MCF 10A (cell line): ENCODE data around the gene SLC16A6. TPM values are rescaled to one million over a fixed set of nuclear protein-coding genes. Genes with fewer than 3 reads are reported as not detected.

Experiments used
- BruUV-seq: library from RNA; stranded (reverse); fragments of 400-500 nt; replicated peaks from 2 replicates; lab custom pipeline; 2021; lab: Mats Ljungman, UMichigan
- CTCF ChIA-PET: fragments of 300-600 bp; sonication (Branson Sonifier 250); formaldehyde crosslinking; extraction: SDS; loops from one replicate; lab custom pipeline; 2021; ENCODE audit warnings: antibody characterized with exemption, inconsistent platforms; lab: Yijun Ruan, JAX
- POLR2A ChIA-PET: fragments of 300-600, 350-650 bp; sonication (Branson Sonifier 250); formaldehyde crosslinking; extraction: SDS; loops from one replicate; lab custom pipeline; 2020; ENCODE audit warnings: antibody characterized with exemption, inconsistent platforms; lab: Yijun Ruan, JAX
- DNase-seq: peaks from one replicate; pipeline ENCODE4 v3.0.0-alpha.2; 2018; ENCODE audit not compliant: unreplicated experiment
- H3K27ac Mint-ChIP-seq: one replicate; pipeline ENCODE4 v1.8.0; 2022; ENCODE audit warnings: mild to moderate bottlenecking, low read depth, mixed read lengths; ENCODE audit not compliant: unreplicated experiment
- H3K27me3 Mint-ChIP-seq: one replicate; pipeline ENCODE4 v1.8.0; 2022; ENCODE audit warnings: mixed read lengths; ENCODE audit not compliant: insufficient read depth, unreplicated experiment
- H3K36me3 Mint-ChIP-seq: one replicate; pipeline ENCODE4 v1.8.0; 2022; ENCODE audit warnings: mild to moderate bottlenecking, moderate library complexity, mixed read lengths; ENCODE audit not compliant: insufficient read depth, unreplicated experiment
- H3K4me1 Mint-ChIP-seq: one replicate; pipeline ENCODE4 v1.8.0; 2022; ENCODE audit warnings: mixed read lengths; ENCODE audit not compliant: insufficient read depth, unreplicated experiment
- H3K4me3 Mint-ChIP-seq: one replicate; pipeline ENCODE4 v1.8.0; 2022; ENCODE audit warnings: mild to moderate bottlenecking, moderate library complexity, mixed read lengths; ENCODE audit not compliant: unreplicated experiment
- H3K9me3 Mint-ChIP-seq: one replicate; pipeline ENCODE4 v1.8.0; 2022; ENCODE audit warnings: mixed read lengths; ENCODE audit not compliant: unreplicated experiment
- intact Hi-C: fragments of 100-400 bp; cut with micrococcal nuclease; formaldehyde crosslinking; loops from 2 replicates; pipeline ENCODE4 v1.14.1; 2022
- total RNA-seq: library from RNA; stranded (reverse); gene quantifications from 2 replicates; pipeline ENCODE4 v1.2.3, GENCODE V29; 2022
- TF ChIP-seq, protein P1 (sequence below): fragments of 200-600 bp; IDR thresholded peaks from one replicate; pipeline ENCODE4 v1.8.0; 2022; ENCODE audit warnings: antibody characterized with exemption, mild to moderate bottlenecking; ENCODE audit not compliant: unreplicated experiment

Gene SLC16A6
- total RNA-seq, 1 experiment from 2014 or later, result 1.4 TPM

DNA sequence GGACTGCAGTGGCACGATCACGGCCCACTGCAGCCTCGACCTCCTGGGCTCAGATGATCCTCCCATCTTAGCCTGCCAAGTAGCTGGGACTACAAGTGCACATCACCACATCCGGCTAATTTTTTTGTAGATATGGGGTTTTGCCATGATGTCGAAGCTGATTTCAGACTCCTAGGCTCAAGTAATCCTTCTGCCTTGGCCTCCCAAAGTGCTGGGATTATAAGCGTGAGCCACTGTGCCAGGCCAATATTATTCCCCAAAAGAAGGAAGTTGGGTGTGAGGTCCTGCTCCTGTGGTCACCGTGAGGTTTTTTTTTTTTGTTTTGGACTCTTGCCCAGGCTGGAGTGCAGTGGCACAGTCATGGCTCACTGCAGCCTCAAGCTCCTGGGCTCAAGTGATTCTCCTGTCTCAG, 41.6 kb downstream of the SLC16A6 start:
- H3K9me3 Mint-ChIP-seq, result no peaks in the 10 kb centered on the region
- no peak overlapping the region for H3K4me3 Mint-ChIP-seq
- intact Hi-C loops, result loop anchor here (5.0 kb wide), 1 partner anchor 42 kb away; no protein-coding TSS in a partner anchor
- H3K4me1 Mint-ChIP-seq, result peaks cover 5% of the 10 kb centered on the region
- ChIA-PET CTCF (interaction anchor here (0.6 to 1.9 kb wide), 6 partner anchors 14 to 254 kb away, joined by 3 to 7 read pairs (median 4); partner anchors contain the start of gene WIPI1), POLR2A (interaction anchor here (0.7 to 3.5 kb wide), 13 partner anchors 8 to 262 kb away, joined by 3 to 75 read pairs (median 10); partner anchors contain the start of genes PRKAR1A and WIPI1)
- TF ChIP-seq, protein P1, sequence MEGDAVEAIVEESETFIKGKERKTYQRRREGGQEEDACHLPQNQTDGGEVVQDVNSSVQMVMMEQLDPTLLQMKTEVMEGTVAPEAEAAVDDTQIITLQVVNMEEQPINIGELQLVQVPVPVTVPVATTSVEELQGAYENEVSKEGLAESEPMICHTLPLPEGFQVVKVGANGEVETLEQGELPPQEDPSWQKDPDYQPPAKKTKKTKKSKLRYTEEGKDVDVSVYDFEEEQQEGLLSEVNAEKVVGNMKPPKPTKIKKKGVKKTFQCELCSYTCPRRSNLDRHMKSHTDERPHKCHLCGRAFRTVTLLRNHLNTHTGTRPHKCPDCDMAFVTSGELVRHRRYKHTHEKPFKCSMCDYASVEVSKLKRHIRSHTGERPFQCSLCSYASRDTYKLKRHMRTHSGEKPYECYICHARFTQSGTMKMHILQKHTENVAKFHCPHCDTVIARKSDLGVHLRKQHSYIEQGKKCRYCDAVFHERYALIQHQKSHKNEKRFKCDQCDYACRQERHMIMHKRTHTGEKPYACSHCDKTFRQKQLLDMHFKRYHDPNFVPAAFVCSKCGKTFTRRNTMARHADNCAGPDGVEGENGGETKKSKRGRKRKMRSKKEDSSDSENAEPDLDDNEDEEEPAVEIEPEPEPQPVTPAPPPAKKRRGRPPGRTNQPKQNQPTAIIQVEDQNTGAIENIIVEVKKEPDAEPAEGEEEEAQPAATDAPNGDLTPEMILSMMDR, result no peak
- no peak overlapping the region for H3K27ac Mint-ChIP-seq
- no peaks in the 10 kb centered on the region for H3K27me3 Mint-ChIP-seq
- BruUV-seq, result no TSS peak
- DNase-seq, result no peak
- peaks cover 47% of the 10 kb centered on the region for H3K36me3 Mint-ChIP-seq

DNA sequence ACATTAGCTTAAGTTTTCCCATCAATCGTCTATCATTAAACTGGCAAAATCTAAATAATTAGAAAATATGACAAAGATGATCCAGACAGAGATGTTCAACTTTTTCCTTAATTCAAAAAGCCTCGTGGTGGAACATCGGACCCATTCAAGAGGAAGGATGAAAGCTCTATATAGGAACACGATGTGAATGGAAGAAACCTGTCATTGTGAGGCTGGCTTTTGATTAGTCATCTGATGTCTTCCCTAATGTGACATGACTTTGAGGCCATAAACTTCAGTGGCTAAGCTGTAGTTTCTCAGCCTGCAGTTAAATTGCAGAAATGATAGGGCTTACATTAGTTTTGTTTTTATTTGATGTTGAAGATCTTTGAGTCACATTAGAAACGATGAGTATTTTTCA, 42.0 kb downstream of the SLC16A6 start:
- CTCF ChIA-PET, result interaction anchor here (0.6 to 1.9 kb wide), 7 partner anchors 15 to 255 kb away, joined by 3 to 7 read pairs (median 4); partner anchors contain the start of gene WIPI1
- intact Hi-C loops, result loop anchor here (5.0 kb wide), 1 partner anchor 42 kb away; no protein-coding TSS in a partner anchor
- Mint-ChIP-seq H3K9me3 (no peaks in the 10 kb centered on the region), H3K27ac (peak overlapping the region; percentile 74), H3K27me3 (no peaks in the 10 kb centered on the region), H3K36me3 (peaks cover 42% of the 10 kb centered on the region), H3K4me3 (peak overlapping the region; percentile 90), H3K4me1 (peaks cover 5% of the 10 kb centered on the region)
- no peak for DNase-seq
- POLR2A ChIA-PET, result interaction anchor here (0.6 to 3.5 kb wide), 18 partner anchors 8 to 263 kb away, joined by 3 to 75 read pairs (median 7); partner anchors contain the start of genes PRKAR1A and WIPI1
- BruUV-seq, result no TSS peak
- TF ChIP-seq, protein P1, result no peak

DNA sequence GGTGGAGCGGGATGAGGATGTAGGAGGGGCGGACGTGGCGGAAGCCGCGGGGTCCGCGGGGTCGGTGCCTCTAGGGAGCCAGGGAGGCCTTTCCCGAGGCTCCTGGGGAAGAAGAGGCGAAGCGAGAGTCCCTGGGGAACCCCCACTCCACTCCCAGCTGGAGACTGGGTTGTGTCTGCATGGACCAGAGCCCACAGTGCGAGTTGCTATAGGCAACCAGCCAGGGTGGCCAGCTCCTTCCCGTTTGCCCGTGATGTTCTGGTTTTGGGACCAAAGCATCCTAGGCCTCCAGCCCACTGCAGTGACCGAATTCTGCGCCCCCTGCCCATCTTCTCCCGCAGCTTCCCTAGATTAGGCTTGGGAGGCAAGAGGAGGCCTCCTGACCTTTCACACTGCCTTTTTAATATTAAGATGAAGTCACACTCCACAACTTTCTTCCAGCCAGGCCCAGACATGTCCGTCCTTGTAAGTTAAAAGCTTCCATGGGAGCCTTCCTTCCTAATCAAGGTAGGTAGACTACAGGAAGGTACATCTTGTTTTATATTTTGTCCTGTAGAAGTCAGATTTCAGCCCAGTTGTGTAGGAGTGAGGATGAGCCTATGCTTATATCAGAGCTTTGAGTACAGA, 42.6 kb downstream of the SLC16A6 start:
- Mint-ChIP-seq H3K9me3 (no peaks in the 10 kb centered on the region), H3K36me3 (peaks cover 36% of the 10 kb centered on the region), H3K4me3 (peak overlapping the region; percentile 90), H3K27ac (peak overlapping the region; percentile 74), H3K4me1 (peaks cover 5% of the 10 kb centered on the region), H3K27me3 (no peaks in the 10 kb centered on the region)
- ChIA-PET POLR2A (interaction anchor here (0.6 to 3.5 kb wide), 32 partner anchors 9 to 1609 kb away, joined by 3 to 75 read pairs (median 4); partner anchors contain the start of genes ARSG, PRKAR1A and WIPI1), CTCF (interaction anchor here (0.6 to 1.9 kb wide), 8 partner anchors 15 to 222 kb away, joined by 3 to 7 read pairs (median 4); partner anchors contain the start of gene WIPI1)
- TF ChIP-seq, protein P1, result no peak
- intact Hi-C loops, result loop anchor here (5.0 kb wide), 1 partner anchor 41 kb away; no protein-coding TSS in a partner anchor
- TSS peak; percentile 67 for BruUV-seq
- peak; percentile 20 for DNase-seq
